HG03460 (cell line): ENCODE measurements around the gene DGKQ.
"Not testable (repeated sequence)": the region's sequence is repeated elsewhere in the genome, so short reads cannot be mapped to it uniquely, and the experiment has no call there.

Experiments
- ATAC-seq: cut with Tn5 transposase; IDR thresholded peaks from one replicate; pipeline ENCODE4 v1.9.1; 2021; ENCODE audit not compliant: unreplicated experiment

DGKQ gene

GRCh38 chr4:982291-982690 lies 8.9 kb upstream of the DGKQ start:
- no peak for ATAC-seq

DNA sequence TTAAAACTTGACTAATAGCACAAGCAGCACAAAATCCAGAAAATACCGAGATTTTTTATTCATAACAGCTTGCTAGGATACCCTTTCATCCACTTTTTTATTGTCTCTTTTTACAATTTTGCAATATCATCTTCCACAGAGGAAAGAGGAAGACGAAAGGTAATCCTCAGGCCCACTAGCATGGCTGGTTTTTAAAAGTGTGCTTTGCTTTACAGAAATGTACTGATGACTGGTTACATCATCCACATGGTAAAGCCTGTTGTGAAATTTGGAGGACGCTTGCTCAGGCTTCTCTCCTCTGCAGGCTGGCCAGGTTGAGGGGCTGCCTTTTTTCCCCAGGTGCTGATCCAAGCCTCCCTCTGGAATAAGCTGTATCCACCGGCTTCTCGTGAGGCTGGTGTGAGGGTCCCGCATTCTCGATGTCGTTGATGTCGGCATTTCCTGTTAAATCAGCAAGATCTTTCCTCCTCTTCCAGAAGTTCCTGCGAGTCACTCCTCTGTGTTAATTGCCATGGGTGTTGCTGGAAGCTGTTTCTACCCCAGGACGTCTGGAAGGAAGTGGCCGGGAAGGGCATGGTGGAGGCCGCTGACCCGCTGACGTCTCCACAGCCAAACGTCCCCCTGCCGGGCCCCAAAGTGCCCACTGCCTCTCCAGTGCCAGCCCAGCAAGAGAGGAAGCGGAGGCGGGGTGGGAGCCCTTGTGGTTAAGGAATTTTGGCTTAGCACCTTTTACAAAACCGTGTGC lies 5.8 kb upstream of the DGKQ start:
- ATAC-seq: no peak

DNA sequence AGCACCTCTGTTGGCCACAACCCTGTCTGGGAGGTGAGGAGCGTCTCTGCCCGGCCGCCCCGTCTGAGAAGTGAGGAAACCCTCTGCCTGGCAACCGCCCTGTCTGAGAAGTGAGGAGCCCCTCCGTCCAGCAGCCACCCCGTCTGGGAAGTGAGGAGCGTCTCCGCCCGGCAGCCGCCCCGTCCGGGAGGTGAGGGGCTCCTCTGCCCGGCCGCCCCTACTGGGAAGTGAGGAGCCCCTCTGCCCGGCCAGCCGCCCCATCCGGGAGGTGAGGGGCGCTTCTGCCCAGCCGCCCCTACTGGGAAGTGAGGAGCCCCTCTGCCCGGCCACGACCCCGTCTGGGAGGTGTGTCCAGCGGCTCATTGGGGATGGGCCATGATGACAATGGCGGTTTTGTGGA lies 2.6 kb upstream of the DGKQ start:
- ATAC-seq: not testable (repeated sequence)

- no peak for ATAC-seq
Measured at GRCh38 chr4:974668-975067, 1.3 kb upstream of the DGKQ start.

GRCh38 chr4:972651-973424 lies 531 bp downstream of the DGKQ start:
- peak; percentile 39 for ATAC-seq

- ATAC-seq: no peak
Measured at GRCh38 chr4:971666-972500, 1.5 kb downstream of the DGKQ start.

- no peak for ATAC-seq
Measured at GRCh38 chr4:970854-971520, 2.4 kb downstream of the DGKQ start.

DNA sequence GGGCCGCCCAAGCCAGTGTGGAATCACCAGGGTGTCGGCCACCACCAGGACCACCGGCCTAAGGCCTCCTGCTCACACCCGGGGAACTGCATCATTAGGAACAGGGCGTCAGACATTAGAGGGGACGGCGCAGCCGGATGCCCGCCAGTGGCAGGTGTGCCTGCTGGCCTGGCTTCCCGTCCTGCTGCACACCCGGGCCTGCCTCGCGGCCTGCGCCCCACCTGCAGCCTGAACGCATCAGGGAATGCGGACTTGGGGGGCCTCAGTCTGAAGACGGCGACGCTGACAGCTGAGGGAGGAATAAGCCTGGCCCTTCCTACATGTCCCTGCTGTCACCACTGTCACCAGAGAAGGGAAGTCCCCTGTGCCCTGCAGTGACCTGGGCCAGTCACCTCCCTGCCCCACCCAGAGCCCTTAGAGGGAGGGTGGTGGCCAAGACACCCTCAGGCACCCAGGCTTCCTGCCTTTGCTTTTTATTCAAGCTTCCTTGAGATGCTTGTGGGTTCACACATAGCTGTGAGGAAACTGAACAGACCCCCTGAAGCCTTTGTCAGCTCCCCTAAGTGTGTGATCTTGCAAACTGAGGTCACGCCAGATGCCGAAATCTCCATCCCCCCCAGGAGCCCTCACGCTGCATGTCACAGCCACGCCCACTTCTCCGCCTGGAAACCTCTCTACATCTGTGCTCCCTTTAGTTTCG lies 3.2 kb downstream of the DGKQ start:
- ATAC-seq: no peak

GRCh38 chr4:968621-969394 lies 4.6 kb downstream of the DGKQ start:
- no peak for ATAC-seq

DNA sequence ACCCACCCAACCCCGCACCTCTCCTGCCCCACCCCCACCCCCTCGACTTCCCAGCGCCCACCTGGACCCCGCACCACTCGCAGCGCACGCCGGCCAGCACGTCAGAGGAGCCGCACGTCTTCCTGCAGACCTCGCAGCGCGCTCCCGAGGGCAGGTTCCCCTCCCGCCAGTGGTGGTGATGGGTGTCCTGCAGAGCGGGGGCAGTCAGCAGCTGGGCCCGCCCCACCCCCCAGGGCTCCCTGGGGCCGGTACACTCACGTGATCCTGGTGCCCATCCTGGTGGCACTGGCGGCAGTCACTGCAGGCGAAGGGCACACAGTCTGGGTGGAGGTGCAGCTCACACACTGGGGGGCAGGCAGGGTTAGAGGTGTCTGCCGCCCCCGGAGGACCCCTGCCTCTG lies 5.1 kb downstream of the DGKQ start:
- no peak for ATAC-seq

- ATAC-seq: no peak
Measured at GRCh38 chr4:967113-968104, 6.0 kb downstream of the DGKQ start.

- no peak for ATAC-seq
Measured at GRCh38 chr4:966266-967112, 6.9 kb downstream of the DGKQ start.

DNA sequence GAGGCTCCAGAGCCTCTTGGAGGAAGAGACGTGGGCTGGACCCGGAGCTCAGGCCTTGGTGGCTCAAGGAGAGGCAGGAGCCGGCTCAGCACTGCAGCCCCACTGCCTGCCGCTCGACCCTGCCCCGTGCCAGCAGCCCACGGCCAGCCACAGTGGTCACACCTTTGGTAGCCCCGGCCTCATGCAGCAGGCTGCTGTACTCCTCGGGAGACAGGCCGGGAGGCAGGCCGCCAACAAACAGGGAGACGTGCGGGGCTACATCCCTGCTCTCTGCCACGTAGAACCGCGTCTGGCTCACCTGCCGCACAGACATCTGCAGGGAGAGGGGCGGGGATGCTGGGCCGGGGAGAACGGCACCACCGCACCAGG lies 7.6 kb downstream of the DGKQ start:
- no peak for ATAC-seq

- no peak for ATAC-seq
Measured at GRCh38 chr4:965048-965765, 8.2 kb downstream of the DGKQ start.

- no peak for ATAC-seq
Measured at GRCh38 chr4:964346-965025, 8.9 kb downstream of the DGKQ start.
